H9 (cell line): ENCODE data around the gene NBEAL2. TPM values are rescaled to one million over a fixed set of nuclear protein-coding genes. Genes with fewer than 3 reads are reported as not detected.

Source experiments
- DNase-seq: peaks from one replicate; pipeline ENCODE4 v3.0.0-alpha.2; 2017
- H2AFZ ChIP-seq: one replicate; pipeline ENCODE4 v1.6.1; 2013; ENCODE audit warnings: mild to moderate bottlenecking, low read length, control low read depth, moderate library complexity
- H2AK5ac ChIP-seq: 2 replicates; pipeline ENCODE4 v1.6.1; 2013; ENCODE audit warnings: low read length, control low read depth, mixed read lengths; ENCODE audit not compliant: insufficient read length
- H2BK120ac ChIP-seq: one replicate; pipeline ENCODE4 v1.6.1; 2013; ENCODE audit warnings: low read depth, mild to moderate bottlenecking, low read length, control low read depth, inconsistent platforms; ENCODE audit not compliant: poor library complexity, severe bottlenecking
- H2BK12ac ChIP-seq: 2 replicates; pipeline ENCODE4 v1.6.1; 2013; ENCODE audit warnings: low read length, control low read depth, mixed read lengths, low read depth; ENCODE audit not compliant: insufficient read length
- H2BK15ac ChIP-seq: 2 replicates; pipeline ENCODE4 v1.6.1; 2013; ENCODE audit warnings: low read depth, low read length, control low read depth
- H2BK20ac ChIP-seq: one replicate; pipeline ENCODE4 v1.6.1; 2013; ENCODE audit warnings: low read depth, mild to moderate bottlenecking, low read length, control low read depth, inconsistent platforms; ENCODE audit not compliant: poor library complexity, severe bottlenecking
- H2BK5ac ChIP-seq: 2 replicates; pipeline ENCODE4 v1.6.1; 2013; ENCODE audit warnings: low read length, control low read depth, mixed read lengths; ENCODE audit not compliant: insufficient read length
- H3K14ac ChIP-seq: 2 replicates; pipeline ENCODE4 v1.6.1; 2013; ENCODE audit warnings: low read length, control low read depth; ENCODE audit not compliant: insufficient read depth
- H3K18ac ChIP-seq: 2 replicates; pipeline ENCODE4 v1.6.1; 2013; ENCODE audit warnings: low read depth, mild to moderate bottlenecking, mixed read lengths, low read length, control low read depth; ENCODE audit not compliant: insufficient read length
- H3K23ac ChIP-seq: 2 replicates; pipeline ENCODE4 v1.6.1; 2013; ENCODE audit warnings: low read length, control low read depth, mixed read lengths, low read depth; ENCODE audit not compliant: insufficient read length
- H3K23me2 ChIP-seq: 2 replicates; pipeline ENCODE4 v1.6.1; 2013; ENCODE audit warnings: low read depth, mild to moderate bottlenecking, mixed read lengths, low read length, control low read depth; ENCODE audit not compliant: insufficient read length, poor library complexity, severe bottlenecking
- H3K27ac ChIP-seq: 2 replicates; pipeline ENCODE4 v1.5.1; 2013; ENCODE audit warnings: low read length, control low read depth, mixed read lengths, low read depth; ENCODE audit not compliant: insufficient read length
- H3K27me3 ChIP-seq: 2 replicates; pipeline ENCODE4 v1.6.1; 2013; ENCODE audit warnings: low read length, control low read depth, inconsistent platforms; ENCODE audit not compliant: insufficient read depth
- H3K4ac ChIP-seq: 2 replicates; pipeline ENCODE4 v1.6.1; 2013; ENCODE audit warnings: low read depth, mild to moderate bottlenecking, control low read depth, inconsistent platforms, low read length, moderate library complexity
- H3K4me1 ChIP-seq: 2 replicates; pipeline ENCODE4 v1.6.1; 2013; ENCODE audit warnings: low read length, control low read depth, inconsistent platforms; ENCODE audit not compliant: insufficient read depth
- H3K4me2 ChIP-seq: 2 replicates; pipeline ENCODE4 v1.6.1; 2013; ENCODE audit warnings: low read length, control low read depth, mixed read lengths; ENCODE audit not compliant: insufficient read length, insufficient read depth
- H3K56ac ChIP-seq: 2 replicates; pipeline ENCODE4 v1.6.1; 2013; ENCODE audit warnings: low read depth, mild to moderate bottlenecking, mixed read lengths, low read length, control low read depth; ENCODE audit not compliant: insufficient read length
- H3K79me1 ChIP-seq: 2 replicates; pipeline ENCODE4 v1.6.1; 2013; ENCODE audit warnings: low read depth, mild to moderate bottlenecking, moderate library complexity, low read length, control low read depth, inconsistent platforms; ENCODE audit not compliant: insufficient read depth, poor library complexity, severe bottlenecking
- H3K79me2 ChIP-seq: 2 replicates; pipeline ENCODE4 v1.6.1; 2013; ENCODE audit warnings: low read length, control low read depth, inconsistent platforms; ENCODE audit not compliant: insufficient read depth
- H3K9ac ChIP-seq: 2 replicates; pipeline ENCODE4 v1.6.1; 2013; ENCODE audit warnings: low read length, control low read depth, mixed read lengths; ENCODE audit not compliant: insufficient read length; ENCODE audit errors: extremely low read depth
- H3K9me3 ChIP-seq: one replicate; pipeline ENCODE4 v1.6.1; 2013; ENCODE audit warnings: low read depth, low read length, inconsistent platforms; ENCODE audit not compliant: control insufficient read depth
- H3T11ph ChIP-seq: one replicate; pipeline ENCODE4 v1.6.1; 2013; ENCODE audit warnings: mild to moderate bottlenecking, low read length, control low read depth, inconsistent platforms
- H4K20me1 ChIP-seq: one replicate; pipeline ENCODE4 v1.6.1; 2013; ENCODE audit not compliant: control insufficient read depth, insufficient read length, insufficient read depth
- H4K5ac ChIP-seq: 2 replicates; pipeline ENCODE4 v1.6.1; 2013; ENCODE audit warnings: low read depth, mild to moderate bottlenecking, mixed read lengths, low read length, control low read depth; ENCODE audit not compliant: insufficient read length
- H4K8ac ChIP-seq: replicated peaks from 2 replicates; pipeline ENCODE4 v1.6.1; 2013; ENCODE audit warnings: low read length, control low read depth, mixed read lengths, low read depth; ENCODE audit not compliant: insufficient read length
- H4K91ac ChIP-seq: 2 replicates; pipeline ENCODE4 v1.6.1; 2013; ENCODE audit warnings: low read depth, mild to moderate bottlenecking, moderate library complexity, mixed read lengths, low read length, control low read depth; ENCODE audit not compliant: insufficient read length
- H3K27ac Mint-ChIP-seq, 3 experiments: 2 replicates in 2 of 3; 3 replicates in 1 of 3; pipeline ENCODE4 v1.8.0; 2020 to 2021; ENCODE audit warnings: mixed read lengths in 3 of 3, mild to moderate bottlenecking in 1 of 3, moderate library complexity in 1 of 3
- H3K27me3 Mint-ChIP-seq: 2 replicates; pipeline ENCODE4 v1.8.0; 2021; ENCODE audit warnings: low read depth, mild to moderate bottlenecking, moderate library complexity, mixed read lengths
- H3K36me3 Mint-ChIP-seq, 3 experiments: 2 replicates in 2 of 3; 3 replicates in 1 of 3; pipeline ENCODE4 v1.8.0; 2020 to 2021; ENCODE audit warnings: low read depth in 3 of 3, mixed read lengths in 3 of 3; ENCODE audit not compliant: insufficient read depth in 1 of 3
- H3K4me1 Mint-ChIP-seq, 2 experiments: 2 replicates each; pipeline ENCODE4 v1.8.0; 2020; ENCODE audit warnings: mixed read lengths in 2 of 2
- H3K4me3 Mint-ChIP-seq, 2 experiments: 2 replicates in 1 of 2; 3 replicates in 1 of 2; pipeline ENCODE4 v1.8.0; 2020 to 2021; ENCODE audit warnings: mild to moderate bottlenecking in 2 of 2, mixed read lengths in 2 of 2, moderate library complexity in 1 of 2
- H3K9me3 Mint-ChIP-seq, 2 experiments: 2 replicates in 1 of 2; 3 replicates in 1 of 2; pipeline ENCODE4 v1.8.0; 2020; ENCODE audit warnings: mild to moderate bottlenecking in 2 of 2, mixed read lengths in 2 of 2, moderate library complexity in 1 of 2
- CTCF ChIP-seq: fragments of 200-600 bp; sonication (generic); conservative IDR thresholded peaks from 3 replicates; pipeline ENCODE4 v1.8.0; 2021; ENCODE audit warnings: antibody characterized with exemption, mild to moderate bottlenecking
- WGBS: extraction: QIAGEN DNeasy Blood & Tissue Kit; methylation state at CpG from one replicate; pipeline ENCODE4 v1.1.7; 2013; ENCODE audit warnings: missing lambda C conversion rate, low lambda C conversion rate, mixed read lengths; ENCODE audit not compliant: insufficient read length; ENCODE audit errors: extremely low coverage; 5-methylcytosine and 5-hydroxymethylcytosine counted together
- total RNA-seq: library from RNA; stranded (reverse); gene quantifications from 2 replicates; pipeline ENCODE4 v1.2.1, GENCODE V29; 2021

NBEAL2 gene
- total RNA-seq, 1 experiment from 2014 or later, result 52.1 TPM

GRCh38 chr3:46950177-46950576 lies 29.3 kb upstream of the NBEAL2 start:
- peaks cover 48 to 68% of the 10 kb centered on the region in 2 experiments for H3K4me1 Mint-ChIP-seq

More at GRCh38 chr3:46950177-46950576, 29.3 kb upstream of the NBEAL2 start:
- no CpG with 5 or more reads among the region's 2 CpGs for WGBS
- no peaks in the 10 kb centered on the region; a peak in 1 of 5 replicates for H3K9me3 Mint-ChIP-seq
- Histone ChIP-seq H3K56ac (no peak overlapping the region), H3K27me3 (no peaks in the 10 kb centered on the region), H3K27ac (no peak overlapping the region), H3K79me2 (peaks cover 39% of the 10 kb centered on the region; the same call in 1 of the 2 replicates), H3K14ac (no peak overlapping the region), H3K79me1 (peaks cover 18% of the 10 kb centered on the region), H3K9me3 (no peaks in the 10 kb centered on the region), H4K20me1 (peaks cover 2% of the 10 kb centered on the region), H2BK12ac (no peak overlapping the region), H3T11ph (no peak overlapping the region), H2BK5ac (no peak overlapping the region), H3K23ac (no peak overlapping the region), H2BK120ac (no peak overlapping the region), H3K9ac (no peak overlapping the region), H3K4me1 (peaks cover 9% of the 10 kb centered on the region; the same call in 1 of the 2 replicates), H2AK5ac (no peak overlapping the region), H2AFZ (no peak overlapping the region), H3K23me2 (no peaks in the 10 kb centered on the region), H3K18ac (no peak overlapping the region), H4K91ac (no peak overlapping the region), H3K4ac (no peak overlapping the region), H2BK20ac (no peak overlapping the region), H3K4me2 (no peak overlapping the region), H4K8ac (no peak overlapping the region), H2BK15ac (no peak overlapping the region), H4K5ac (no peak overlapping the region)
- no peak for TF ChIP-seq CTCF
- H3K4me3 Mint-ChIP-seq, result no peak overlapping the region
- no peaks in the 10 kb centered on the region for H3K27me3 Mint-ChIP-seq
- H3K27ac Mint-ChIP-seq, result peak overlapping the region in 1 of 3 experiments; percentile 7; a peak in 1 of 7 replicates
- H3K36me3 Mint-ChIP-seq, result peaks cover 6 to 23% (median 17%) of the 10 kb centered on the region in 3 experiments
- no peak for DNase-seq
